ENCODE measurements around the gene PRR30.

GRCh38 chr2:27164960-27165763 is 26.0 kb upstream of the PRR30 start:
- no peak for TF ChIP-seq POLR2AphosphoS5 (IDR thresholded peaks at IDR 0.05; ENCODE audit: low read depth, low read length)
- TF ChIP-seq POLR2A (IDR thresholded peaks at IDR 0.05; ENCODE audit: low read depth, low read length): no peak
